Stimulated activated CD8-positive, alpha-beta memory T cell treated with anti-CD3 and anti-CD28 coated beads, Interleukin-15, amount 100 ng/mL, for 4 hours (primary cell): ENCODE measurements around the gene CDK9.

ENCODE experiments used
- DNase-seq, 2 donors: peaks; one replicate each; pipeline ENCODE4 v3.0.0-alpha.2; 2020; ENCODE audit warnings: low read depth in 2 of 2

Gene CDK9

GRCh38 chr9:127761491-127761956 is 24.3 kb upstream of the CDK9 start:
- DNase-seq = no peak

- DNase-seq = no peak
These were observed 23.6 kb upstream of the CDK9 start for GRCh38 chr9:127762111-127762676.

- DNase-seq = no peak
These were observed 21.9 kb upstream of the CDK9 start for GRCh38 chr9:127763918-127764384.

GRCh38 chr9:127765418-127765817 is 20.4 kb upstream of the CDK9 start:
- no peak for DNase-seq

GRCh38 chr9:127767410-127767809 is 18.4 kb upstream of the CDK9 start:
- DNase-seq = no peak

- no peak for DNase-seq
These were observed 17.9 kb upstream of the CDK9 start for GRCh38 chr9:127767909-127768331.

- DNase-seq = no peak
These were observed 17.1 kb upstream of the CDK9 start for GRCh38 chr9:127768698-127769097.

- DNase-seq = no peak
These were observed 16.7 kb upstream of the CDK9 start for GRCh38 chr9:127769101-127769500.

- DNase-seq = no peak
These were observed 15.8 kb upstream of the CDK9 start for GRCh38 chr9:127769929-127770582.

- no peak for DNase-seq
These were observed 15.3 kb upstream of the CDK9 start for GRCh38 chr9:127770583-127770904.

GRCh38 chr9:127770905-127771569 is 14.8 kb upstream of the CDK9 start:
- peak; percentile 90 to 94 for DNase-seq

- no peak for DNase-seq
These were observed 14.2 kb upstream of the CDK9 start for GRCh38 chr9:127771570-127772189.

GRCh38 chr9:127772603-127773002 is 13.2 kb upstream of the CDK9 start:
- DNase-seq = no peak

- no peak for DNase-seq
These were observed 12.6 kb upstream of the CDK9 start for GRCh38 chr9:127773272-127773671.

- DNase-seq = no peak
These were observed 11.9 kb upstream of the CDK9 start for GRCh38 chr9:127773981-127774380.

- DNase-seq = peak; percentile 57 to 64
These were observed 9.5 kb upstream of the CDK9 start for GRCh38 chr9:127776195-127776923.

GRCh38 chr9:127776924-127777289 is 8.9 kb upstream of the CDK9 start:
- DNase-seq = no peak

- DNase-seq = no peak
These were observed 8.4 kb upstream of the CDK9 start for GRCh38 chr9:127777368-127777980.

GRCh38 chr9:127778280-127779135 is 7.3 kb upstream of the CDK9 start, which contains the start of gene SH2D3C:
TSS of gene SH2D3C (minus strand) at chr9:127778666. CDS start at chr9:127778627, 39 bp downstream.
- no peak for DNase-seq

GRCh38 chr9:127779136-127779981 is 6.5 kb upstream of the CDK9 start:
- DNase-seq = peak; percentile 46 to 51
